ENCODE data around the gene MAN1C1.
"Not testable (repeated sequence)": the region's sequence is repeated elsewhere in the genome, so short reads cannot be mapped to it uniquely, and the experiment has no call there.

The MAN1C1 gene

GRCh38 chr1:25657883-25658760, 41.5 kb downstream of the MAN1C1 start:
- no peak for DNase-seq (ENCODE audit: low read depth)

- no peak for DNase-seq (ENCODE audit: low read depth)
These were observed 42.3 kb downstream of the MAN1C1 start for GRCh38 chr1:25658791-25659431.

DNA sequence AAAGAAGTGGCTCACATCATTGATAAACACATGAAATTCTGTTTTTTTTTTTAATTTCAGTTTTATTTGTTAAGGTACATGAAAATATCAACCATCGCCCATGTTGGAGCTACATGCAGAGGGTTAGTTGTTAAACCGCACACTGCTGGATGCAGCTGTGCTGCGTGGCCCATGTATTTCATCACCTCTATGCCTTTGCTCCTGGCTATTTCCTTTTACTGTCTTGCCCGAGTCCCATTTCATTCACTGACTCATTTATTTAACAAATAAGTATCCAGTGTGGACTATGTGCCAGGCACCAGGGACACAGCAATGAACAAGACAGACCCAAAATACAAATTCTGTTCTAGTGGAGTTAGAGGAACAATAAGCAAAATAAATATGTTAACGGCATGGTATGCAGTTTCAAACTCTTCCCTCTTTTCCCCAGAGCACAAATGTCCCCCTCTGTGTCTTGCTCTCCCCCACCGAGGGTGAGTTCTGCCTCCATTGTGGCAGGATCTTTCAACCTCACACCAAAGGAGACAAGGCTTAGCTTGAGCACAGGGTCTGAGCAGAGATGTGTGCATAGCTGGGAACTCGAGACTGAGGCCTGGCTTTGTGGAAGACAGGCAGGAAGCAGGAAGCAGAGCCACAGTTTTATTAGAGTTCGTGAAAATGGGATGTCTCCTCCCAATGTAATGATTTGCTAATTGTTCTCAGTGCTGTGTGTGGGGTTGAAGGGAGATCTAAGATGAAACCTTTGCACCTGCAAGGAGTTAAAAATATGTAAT, 44.6 kb downstream of the MAN1C1 start:
- DNase-seq (ENCODE audit: low read depth): no peak

GRCh38 chr1:25662061-25662460, 45.5 kb downstream of the MAN1C1 start:
- DNase-seq (ENCODE audit: low read depth): no peak

DNA sequence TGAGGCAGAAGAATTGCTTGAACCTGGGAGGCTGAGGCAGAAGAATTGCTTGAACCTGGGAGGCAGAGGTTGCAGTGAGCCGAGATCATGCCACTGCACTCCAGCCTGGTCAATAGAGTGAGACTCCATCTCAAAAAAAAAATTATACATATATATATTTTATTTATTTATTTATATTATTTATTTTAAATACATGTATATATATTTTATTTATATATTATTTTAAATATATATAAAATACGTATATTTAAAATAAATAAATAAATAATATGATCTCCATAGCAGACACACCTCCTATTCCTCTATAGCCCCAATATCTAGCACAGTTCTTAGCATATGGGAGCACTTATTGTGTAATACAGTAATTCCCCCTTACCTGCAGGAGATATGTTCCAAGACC, 46.4 kb downstream of the MAN1C1 start:
- DNase-seq (ENCODE audit: low read depth): not testable (repeated sequence)

DNA sequence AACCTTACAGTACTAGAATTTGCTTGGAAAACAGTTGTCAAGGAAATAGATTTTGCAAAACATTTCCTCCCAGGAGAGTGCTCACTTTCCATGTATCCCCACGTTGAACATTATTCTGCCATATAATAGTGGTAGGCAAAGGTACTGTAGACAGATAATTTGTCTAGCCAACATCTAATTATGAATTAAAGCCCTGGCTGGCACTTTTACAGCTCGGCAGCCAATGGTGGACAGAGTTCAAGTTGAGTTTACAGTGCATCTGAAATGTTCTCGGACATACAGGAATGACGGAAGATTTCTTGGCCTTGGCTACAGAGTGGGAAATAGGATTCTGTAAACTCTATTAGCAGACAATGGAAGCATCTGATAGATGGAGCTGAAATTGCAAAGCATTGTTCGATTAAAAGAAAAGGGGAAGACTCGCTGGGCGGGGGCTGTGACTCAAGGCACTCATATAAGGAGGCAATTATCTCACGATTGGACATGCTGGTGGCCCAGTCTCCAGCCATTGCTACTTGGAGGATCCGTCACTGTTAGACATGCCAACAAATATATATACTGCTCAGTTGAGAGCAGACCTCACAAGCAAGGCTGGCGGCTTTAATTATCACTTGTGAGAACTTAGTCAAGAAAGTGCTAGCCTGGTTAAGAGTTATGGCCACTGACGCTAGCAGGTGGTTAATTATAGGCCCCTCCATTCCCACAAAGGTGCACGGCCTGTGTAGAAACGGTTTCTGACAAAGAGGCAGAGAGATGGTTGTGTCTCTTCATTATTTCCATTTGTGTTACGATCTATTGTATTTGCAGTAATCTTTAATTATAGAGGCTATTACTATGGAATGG, 48.0 kb downstream of the MAN1C1 start:
- DNase-seq (ENCODE audit: low read depth): no peak

GRCh38 chr1:25666460-25666859, 49.9 kb downstream of the MAN1C1 start:
- no peak for DNase-seq (ENCODE audit: low read depth)

- no peak for DNase-seq (ENCODE audit: low read depth)
These were observed 52.5 kb downstream of the MAN1C1 start for GRCh38 chr1:25668931-25669573.

GRCh38 chr1:25669781-25670567, 53.4 kb downstream of the MAN1C1 start:
- no peak for DNase-seq (ENCODE audit: low read depth)

DNA sequence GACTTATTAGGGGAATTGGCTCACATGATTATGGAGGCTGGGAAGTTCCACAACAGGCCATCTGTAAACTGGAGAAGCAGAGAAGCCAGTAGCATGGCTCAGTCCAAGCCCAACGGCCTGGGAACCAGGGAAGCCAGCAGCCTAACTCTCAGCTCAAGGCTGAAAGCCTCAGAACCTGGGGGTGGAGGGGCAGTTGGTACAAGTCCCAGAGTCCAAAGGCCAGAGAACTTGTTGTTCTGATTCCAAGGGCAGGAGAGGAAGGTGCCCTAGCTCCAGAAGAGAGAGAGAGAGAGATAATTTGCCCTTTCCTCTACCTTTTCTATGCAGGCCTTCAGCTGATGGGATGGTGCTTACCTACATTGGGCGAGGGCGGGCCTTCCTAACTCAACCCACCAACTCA, 55.3 kb downstream of the MAN1C1 start:
- DNase-seq (ENCODE audit: low read depth): no peak

DNA sequence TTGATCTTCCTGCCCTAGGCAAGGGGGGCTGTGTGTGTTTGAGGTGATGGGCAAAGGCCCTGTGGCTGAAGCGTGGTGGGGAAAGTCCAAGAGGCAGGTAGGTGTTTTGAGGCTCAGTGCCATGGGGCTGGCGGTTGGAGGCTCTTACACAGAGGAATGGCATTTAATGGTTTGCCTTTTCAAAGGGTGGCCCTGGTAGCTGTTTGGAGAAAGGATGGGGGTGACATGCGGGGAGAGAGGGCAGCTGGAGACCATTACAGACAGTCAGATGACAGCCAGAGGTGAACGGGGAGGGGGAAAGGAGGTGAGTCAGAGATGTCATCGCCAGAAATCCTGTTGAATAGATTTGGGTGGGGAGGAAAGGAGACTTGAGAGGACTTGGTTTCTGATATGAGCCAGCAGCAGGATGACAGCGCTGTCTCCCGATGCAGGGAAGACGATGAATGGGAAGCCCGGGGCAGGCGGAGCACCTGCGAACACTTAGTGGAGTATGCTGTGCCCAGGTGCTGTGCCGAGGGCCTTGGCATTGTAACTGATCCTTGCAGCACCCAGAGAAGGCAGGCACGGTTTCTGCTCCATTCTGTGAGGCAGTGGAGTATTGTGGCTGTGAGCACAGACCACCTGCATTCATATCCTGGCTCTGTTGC, 56.3 kb downstream of the MAN1C1 start:
- DNase-seq (ENCODE audit: low read depth): no peak

- no peak for DNase-seq (ENCODE audit: low read depth)
These were observed 56.9 kb downstream of the MAN1C1 start for GRCh38 chr1:25673456-25673855.

DNA sequence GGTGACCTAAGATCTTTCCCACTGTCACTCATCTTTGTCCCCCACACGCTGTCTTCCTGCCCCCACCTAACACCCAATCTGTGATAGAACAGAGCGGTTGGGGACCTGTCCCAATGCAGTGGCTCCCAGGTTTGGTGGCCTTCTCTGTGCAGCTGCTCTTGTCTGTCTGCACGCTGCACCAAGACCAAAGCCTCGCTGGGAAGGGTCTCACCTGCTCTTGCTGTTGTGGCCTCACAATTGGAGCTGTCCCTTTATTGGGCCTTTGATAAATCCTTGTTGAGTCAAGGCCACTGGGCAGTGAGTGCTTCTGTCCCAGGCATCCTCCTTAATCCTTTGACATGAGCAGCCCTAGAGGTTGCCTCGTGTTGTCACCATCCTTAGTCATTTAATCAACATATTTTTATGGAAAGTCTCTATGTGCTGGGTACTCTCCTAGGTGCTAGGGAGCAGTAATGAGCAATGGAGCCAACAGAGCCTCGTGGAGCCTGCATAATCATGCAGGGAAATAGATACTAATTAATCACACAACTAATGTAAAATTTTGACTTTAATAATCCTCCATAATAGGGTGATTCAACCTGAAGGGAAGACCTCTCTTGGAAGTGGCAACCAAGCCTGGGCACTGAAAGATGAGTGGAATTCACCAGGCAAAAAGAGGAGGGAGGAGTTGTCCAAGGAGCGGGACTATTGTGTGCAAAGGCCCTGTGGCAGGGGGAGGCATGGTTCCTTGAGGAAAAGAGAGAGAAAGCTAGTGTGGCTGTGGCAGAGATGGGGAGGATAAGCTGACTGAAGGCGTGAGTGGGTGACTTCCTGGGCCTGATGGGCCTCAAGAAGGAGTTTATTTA, 57.6 kb downstream of the MAN1C1 start:
- DNase-seq (ENCODE audit: low read depth): no peak

DNA sequence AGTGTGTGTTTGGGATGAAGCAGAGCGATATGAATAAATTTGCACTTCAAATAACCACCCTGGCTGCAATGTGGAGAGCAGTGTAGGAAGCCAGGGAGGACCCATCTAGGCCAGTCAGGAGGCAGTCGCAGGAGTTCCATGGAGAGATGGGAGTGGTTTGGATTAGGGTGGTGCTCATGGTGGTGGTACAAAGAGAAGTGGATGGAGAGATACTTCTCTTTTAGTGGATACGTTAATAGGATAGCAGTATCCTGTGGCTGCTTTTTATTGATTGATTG, 58.2 kb downstream of the MAN1C1 start:
- DNase-seq (ENCODE audit: low read depth): no peak

DNA sequence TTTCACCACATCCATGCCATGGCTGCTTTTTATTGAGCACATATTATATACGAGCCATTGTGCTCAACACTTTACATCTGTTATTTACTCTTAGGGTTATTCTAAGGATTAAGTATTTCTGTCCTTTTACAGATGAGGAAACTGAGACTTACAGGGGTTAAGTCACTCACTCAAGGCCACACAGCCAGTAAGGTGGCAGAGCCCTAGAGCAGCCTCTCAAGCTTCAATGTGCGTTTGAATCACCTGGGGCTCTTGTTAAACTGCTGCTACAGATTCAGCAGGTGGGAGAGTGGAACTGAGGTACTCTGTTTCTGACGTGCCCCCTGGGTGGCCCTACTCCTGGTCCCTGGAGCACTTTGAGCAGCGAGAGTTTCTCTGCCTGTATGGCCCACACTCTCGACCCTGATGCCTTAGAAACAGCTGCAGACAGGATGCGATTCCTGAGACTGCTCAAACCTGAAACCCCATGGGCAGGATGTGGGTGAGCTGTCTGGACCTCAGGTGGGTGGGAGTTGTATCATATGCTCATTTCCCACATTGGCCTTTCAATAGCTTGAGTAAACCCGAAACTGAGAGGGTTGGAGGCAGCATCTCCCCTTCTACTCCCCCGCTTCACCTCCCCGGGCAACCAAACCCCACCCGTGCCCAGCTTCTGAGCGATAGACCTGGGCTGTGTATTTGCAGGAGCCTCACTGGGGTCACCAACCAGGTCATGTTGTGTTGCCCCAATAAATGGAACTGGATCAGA, 59.3 kb downstream of the MAN1C1 start:
- peak; percentile 60 for DNase-seq (ENCODE audit: low read depth)

- DNase-seq (ENCODE audit: low read depth): no peak
These were observed 59.9 kb downstream of the MAN1C1 start for GRCh38 chr1:25676488-25676887.

DNA sequence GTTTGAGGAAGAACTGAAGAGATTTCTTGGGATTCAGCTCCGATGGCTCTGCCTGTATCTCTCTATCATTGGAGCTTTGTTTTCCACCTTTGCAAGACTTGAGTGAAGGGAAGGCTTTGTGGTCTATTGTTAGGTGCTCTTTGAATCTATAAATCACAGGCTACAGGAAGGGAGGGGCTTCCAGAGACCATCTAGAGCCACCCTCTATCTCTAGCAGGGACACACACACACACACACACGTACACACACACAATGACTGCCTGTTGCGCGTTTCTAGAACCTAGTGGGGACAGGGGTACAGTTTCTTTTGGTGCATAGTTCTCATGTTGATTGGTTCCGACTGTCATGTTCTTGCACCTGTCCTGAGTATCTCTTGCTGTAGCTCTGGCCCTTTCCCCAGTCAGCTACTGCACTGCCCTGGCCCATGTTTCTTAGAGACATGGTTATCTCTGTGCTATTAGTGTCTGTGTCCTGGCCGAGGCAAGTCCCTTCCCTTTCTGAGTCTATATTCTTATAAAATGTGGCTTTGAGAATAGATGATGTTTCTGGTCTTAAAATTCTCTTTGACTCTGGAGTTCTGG, 60.7 kb downstream of the MAN1C1 start:
- DNase-seq (ENCODE audit: low read depth): no peak

DNA sequence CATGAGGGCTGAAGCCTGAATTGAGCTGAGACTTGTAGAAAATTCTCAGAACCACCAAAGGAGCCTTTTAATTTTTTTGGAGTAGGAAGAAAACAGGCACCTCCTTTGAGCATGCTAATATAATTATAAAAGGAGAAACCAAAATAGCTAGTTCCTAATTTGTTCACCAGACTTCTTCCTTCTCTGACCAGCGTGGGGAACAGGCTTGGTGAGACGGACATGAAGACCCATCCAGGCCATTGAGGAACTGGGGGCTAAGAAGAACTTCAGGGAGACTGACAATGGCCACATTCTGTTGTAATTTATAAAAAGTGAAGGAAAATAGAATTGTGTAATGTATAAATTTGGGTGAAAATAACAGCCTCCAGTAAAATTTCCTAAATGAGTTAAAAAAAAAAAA, 62.6 kb downstream of the MAN1C1 start:
- no peak for DNase-seq (ENCODE audit: low read depth)
